OCI-LY1 (cell line): ENCODE results near the gene DDX1.

Source experiments
- H2AFZ ChIP-seq: fragments of 200-600 bp; sonication (generic), shearing (Covaris generic); 2 replicates; pipeline ENCODE4 v1.6.0; 2014; ENCODE audit warnings: antibody characterized with exemption, mild to moderate bottlenecking, low read length
- H3F3A ChIP-seq: fragments of 200-600 bp; sonication (generic), shearing (Covaris generic); 2 replicates; pipeline ENCODE4 v1.6.0; 2014; ENCODE audit warnings: mild to moderate bottlenecking, antibody characterized with exemption, low read length, moderate library complexity; ENCODE audit not compliant: insufficient read depth
- H3K27ac ChIP-seq: fragments of 200-600 bp; sonication (generic); 2 replicates; pipeline ENCODE4 v1.5.1; 2014; ENCODE audit warnings: low read length, mixed run types, mild to moderate bottlenecking, low read depth; ENCODE audit not compliant: poor library complexity, severe bottlenecking
- H3K27me3 ChIP-seq: fragments of 200-600 bp; sonication (generic); 2 replicates; pipeline ENCODE4 v1.6.0; 2014; ENCODE audit warnings: antibody characterized with exemption, mild to moderate bottlenecking, low read length, moderate library complexity; ENCODE audit not compliant: insufficient read depth
- H3K36me3 ChIP-seq: fragments of 200-600 bp; sonication (generic); 2 replicates; pipeline ENCODE4 v1.6.1; 2014; ENCODE audit warnings: mild to moderate bottlenecking, antibody characterized with exemption, low read length, moderate library complexity, mixed read lengths; ENCODE audit not compliant: insufficient read depth
- H3K4me1 ChIP-seq: fragments of 200-600 bp; sonication (generic); 2 replicates; pipeline ENCODE4 v1.5.1; 2014; ENCODE audit warnings: mild to moderate bottlenecking, low read length, moderate library complexity; ENCODE audit not compliant: insufficient read depth, severe bottlenecking
- H3K4me2 ChIP-seq: fragments of 200-600 bp; sonication (generic), shearing (Covaris generic); 2 replicates; pipeline ENCODE4 v1.6.1; 2014; ENCODE audit warnings: low read length
- H3K4me3 ChIP-seq: fragments of 200-600 bp; sonication (generic); 2 replicates; pipeline ENCODE4 v1.5.1; 2014; ENCODE audit warnings: low read length, low read depth, mild to moderate bottlenecking, mixed read lengths; ENCODE audit not compliant: poor library complexity, severe bottlenecking
- H3K79me2 ChIP-seq: fragments of 200-600 bp; shearing (Covaris generic); 2 replicates; pipeline ENCODE4 v1.6.1; 2016; ENCODE audit warnings: mixed run types, low read length, mixed read lengths; ENCODE audit not compliant: insufficient read depth
- H3K9ac ChIP-seq: fragments of 200-600 bp; sonication (generic), shearing (Covaris generic); 2 replicates; pipeline ENCODE4 v1.6.1; 2014; ENCODE audit warnings: mild to moderate bottlenecking, low read length, mixed read lengths
- H3K9me2 ChIP-seq: fragments of 200-600 bp; sonication (generic), shearing (Covaris generic); 2 replicates; pipeline ENCODE4 v1.6.1; 2014; ENCODE audit warnings: low read depth, mild to moderate bottlenecking, low read length, mixed read lengths
- H3K9me3 ChIP-seq: fragments of 200-600 bp; shearing (Covaris generic); 2 replicates; pipeline ENCODE4 v1.6.1; 2014; ENCODE audit warnings: low read length, mixed read lengths
- H4K20me1 ChIP-seq: fragments of 200-600 bp; sonication (generic), shearing (Covaris generic); 2 replicates; pipeline ENCODE4 v1.6.0; 2016; ENCODE audit warnings: mild to moderate bottlenecking, low read length; ENCODE audit not compliant: insufficient read depth
- CTCF ChIP-seq: fragments of 200-600 bp; sonication (generic), shearing (Covaris generic); IDR thresholded peaks from 2 replicates; pipeline ENCODE4 v1.5.1; 2017; ENCODE audit warnings: mild to moderate bottlenecking, antibody characterized with exemption, low read length, moderate library complexity, mixed read lengths
- EZH2 ChIP-seq: fragments of 200-600 bp; sonication (generic), shearing (Covaris generic); IDR thresholded peaks from 2 replicates; pipeline ENCODE4 v1.8.0; 2017; ENCODE audit warnings: borderline replicate concordance, mixed run types, mild to moderate bottlenecking, antibody characterized with exemption, low read length, moderate library complexity, mixed read lengths

Gene DDX1

DNA sequence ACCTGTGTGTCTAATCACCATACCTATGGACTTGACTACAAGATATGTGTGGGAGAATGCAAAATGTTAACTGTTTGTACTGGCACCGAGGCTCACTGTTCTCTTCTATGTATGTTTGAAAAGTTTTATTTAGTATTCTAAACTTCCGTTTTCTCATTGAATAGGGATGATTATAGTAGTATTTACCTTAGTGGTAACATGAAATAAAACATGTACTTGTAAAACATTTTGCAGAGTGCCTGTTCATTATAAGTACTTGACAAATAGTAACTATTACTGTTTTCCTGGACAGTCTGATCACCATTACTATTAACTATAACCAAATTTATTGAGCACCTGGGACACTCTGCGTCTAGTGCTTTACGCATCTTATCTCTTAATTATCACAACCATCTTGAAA lies 24.8 kb downstream of the DDX1 start:
- H3F3A ChIP-seq, result no peaks in the 10 kb centered on the region
- peaks cover 63% of the 10 kb centered on the region for H3K36me3 ChIP-seq
- H2AFZ ChIP-seq, result no peak overlapping the region
- no peaks in the 10 kb centered on the region for H3K9me2 ChIP-seq
- H3K27me3 ChIP-seq, result no peaks in the 10 kb centered on the region
- H3K79me2 ChIP-seq, result no peaks in the 10 kb centered on the region
- no peaks in the 10 kb centered on the region for H3K9me3 ChIP-seq
- H4K20me1 ChIP-seq, result no peaks in the 10 kb centered on the region; the same call in 1 of the 2 replicates
- H3K4me1 ChIP-seq, result no peaks in the 10 kb centered on the region
- H3K27ac ChIP-seq, result no peak overlapping the region
- no peak overlapping the region for H3K4me3 ChIP-seq
- H3K4me2 ChIP-seq, result no peak overlapping the region
- no peak overlapping the region for H3K9ac ChIP-seq
- TF ChIP-seq CTCF (no peak), EZH2 (no peak)

GRCh38 chr2:15616850-15617777 lies 25.4 kb downstream of the DDX1 start:
- Histone ChIP-seq H3K4me2 (no peak overlapping the region), H3F3A (no peaks in the 10 kb centered on the region), H3K9me2 (no peaks in the 10 kb centered on the region), H3K27me3 (no peaks in the 10 kb centered on the region), H3K9me3 (no peaks in the 10 kb centered on the region), H3K9ac (no peak overlapping the region), H4K20me1 (no peaks in the 10 kb centered on the region; the same call in 1 of the 2 replicates), H3K4me1 (no peaks in the 10 kb centered on the region), H3K4me3 (no peak overlapping the region), H3K36me3 (peaks cover 69% of the 10 kb centered on the region), H2AFZ (no peak overlapping the region), H3K27ac (no peak overlapping the region), H3K79me2 (no peaks in the 10 kb centered on the region)
- TF ChIP-seq CTCF (no peak), EZH2 (no peak)

- H3K27me3 ChIP-seq, result no peaks in the 10 kb centered on the region
- no peak overlapping the region for H3K9ac ChIP-seq
- H4K20me1 ChIP-seq, result no peaks in the 10 kb centered on the region; the same call in 1 of the 2 replicates
- H3F3A ChIP-seq, result no peaks in the 10 kb centered on the region
- H3K4me2 ChIP-seq, result no peak overlapping the region
- no peaks in the 10 kb centered on the region for H3K9me2 ChIP-seq
- peaks cover 77% of the 10 kb centered on the region for H3K36me3 ChIP-seq
- H3K4me3 ChIP-seq, result no peak overlapping the region
- H3K79me2 ChIP-seq, result no peaks in the 10 kb centered on the region
- H3K4me1 ChIP-seq, result no peaks in the 10 kb centered on the region
- no peak overlapping the region for H2AFZ ChIP-seq
- H3K9me3 ChIP-seq, result no peaks in the 10 kb centered on the region
- TF ChIP-seq CTCF (no peak), EZH2 (no peak)
- no peak overlapping the region for H3K27ac ChIP-seq
These were observed 26.2 kb downstream of the DDX1 start for GRCh38 chr2:15617778-15618448.
